Ovary (tissue), 3 donors: ENCODE measurements around the gene RHBDL1.

Source experiments
- POLR2A ChIP-seq: fragments of 450-650 bp; IDR thresholded peaks from one replicate; pipeline ENCODE4 v1.6.1; 2017; ENCODE audit warnings: antibody characterized with exemption, mild to moderate bottlenecking, moderate library complexity
- TF ChIP-seq, protein P1 (sequence below), 3 donors: fragments of 450-650 bp in 2 of 3; fragments of 200-600 bp in 1 of 3; IDR thresholded peaks; one replicate each; pipeline versions ENCODE4 v1.5.1 to v1.8.0; 2016 to 2022; ENCODE audit warnings: antibody characterized with exemption in 3 of 3, mild to moderate bottlenecking in 1 of 3
- donor health status: DM: no; HTN: no; CAD: no.

- TF ChIP-seq, protein P1, sequence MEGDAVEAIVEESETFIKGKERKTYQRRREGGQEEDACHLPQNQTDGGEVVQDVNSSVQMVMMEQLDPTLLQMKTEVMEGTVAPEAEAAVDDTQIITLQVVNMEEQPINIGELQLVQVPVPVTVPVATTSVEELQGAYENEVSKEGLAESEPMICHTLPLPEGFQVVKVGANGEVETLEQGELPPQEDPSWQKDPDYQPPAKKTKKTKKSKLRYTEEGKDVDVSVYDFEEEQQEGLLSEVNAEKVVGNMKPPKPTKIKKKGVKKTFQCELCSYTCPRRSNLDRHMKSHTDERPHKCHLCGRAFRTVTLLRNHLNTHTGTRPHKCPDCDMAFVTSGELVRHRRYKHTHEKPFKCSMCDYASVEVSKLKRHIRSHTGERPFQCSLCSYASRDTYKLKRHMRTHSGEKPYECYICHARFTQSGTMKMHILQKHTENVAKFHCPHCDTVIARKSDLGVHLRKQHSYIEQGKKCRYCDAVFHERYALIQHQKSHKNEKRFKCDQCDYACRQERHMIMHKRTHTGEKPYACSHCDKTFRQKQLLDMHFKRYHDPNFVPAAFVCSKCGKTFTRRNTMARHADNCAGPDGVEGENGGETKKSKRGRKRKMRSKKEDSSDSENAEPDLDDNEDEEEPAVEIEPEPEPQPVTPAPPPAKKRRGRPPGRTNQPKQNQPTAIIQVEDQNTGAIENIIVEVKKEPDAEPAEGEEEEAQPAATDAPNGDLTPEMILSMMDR (IDR thresholded peaks at IDR 0.05): no peak
- TF ChIP-seq POLR2A: no peak
Observed at GRCh38 chr16:674968-675883, at the start of gene RHBDL1.
